Colonic mucosa (tissue), 4 donors: ENCODE measurements around the gene DTNBP1. TPM values are rescaled to one million over a fixed set of nuclear protein-coding genes. Genes with fewer than 3 reads are reported as not detected.

Experiments
- DNase-seq: peaks from one replicate; pipeline ENCODE4 v3.0.0-alpha.2; 2020
- H3K27ac ChIP-seq: fragments of 200-600 bp; one replicate; pipeline ENCODE4 v1.8.0; 2021
- H3K27me3 ChIP-seq: fragments of 200-600 bp; one replicate; pipeline ENCODE4 v1.8.0; 2021
- H3K36me3 ChIP-seq: fragments of 200-600 bp; one replicate; pipeline ENCODE4 v1.8.0; 2021
- H3K4me1 ChIP-seq: fragments of 200-600 bp; one replicate; pipeline ENCODE4 v1.8.0; 2021; ENCODE audit warnings: mild to moderate bottlenecking
- H3K4me3 ChIP-seq: fragments of 200-600 bp; one replicate; pipeline ENCODE4 v1.8.0; 2021
- H3K9ac ChIP-seq, 2 donors: one replicate each; pipeline ENCODE4 v1.7.0; 2013; ENCODE audit warnings: control low read depth in 2 of 2, low read depth in 2 of 2, low read length in 2 of 2
- H3K9me3 ChIP-seq: fragments of 200-600 bp; one replicate; pipeline ENCODE4 v1.8.0; 2021
- intact Hi-C: fragments of 100-400 bp; cut with DNase I; formaldehyde crosslinking; loops from one replicate; pipeline ENCODE4 v1.14.1; 2022
- total RNA-seq, 2 donors: library from RNA; stranded (reverse); fragmentation: NEBNext Ultra II Directional in 1 of 2; extraction: Animal tissue kit (Norgen Biotek cat#: 25700) in 1 of 2; gene quantifications; one replicate each; pipeline ENCODE4 v1.2.1, GENCODE V29; 2021
- TF ChIP-seq, protein P1 (sequence below): fragments of 200-600 bp; IDR thresholded peaks from one replicate; pipeline ENCODE4 v1.8.0; 2022; ENCODE audit warnings: antibody characterized with exemption, mild to moderate bottlenecking
- donor health status: healthy.
- donor health status: DM: no; HTN: no; CAD: no.
- donor health status: DM: no; HTN: no; CAD: no.

The DTNBP1 gene
- total RNA-seq, 2 donors from 2014 or later: 17.4 to 22.0 TPM

DNA sequence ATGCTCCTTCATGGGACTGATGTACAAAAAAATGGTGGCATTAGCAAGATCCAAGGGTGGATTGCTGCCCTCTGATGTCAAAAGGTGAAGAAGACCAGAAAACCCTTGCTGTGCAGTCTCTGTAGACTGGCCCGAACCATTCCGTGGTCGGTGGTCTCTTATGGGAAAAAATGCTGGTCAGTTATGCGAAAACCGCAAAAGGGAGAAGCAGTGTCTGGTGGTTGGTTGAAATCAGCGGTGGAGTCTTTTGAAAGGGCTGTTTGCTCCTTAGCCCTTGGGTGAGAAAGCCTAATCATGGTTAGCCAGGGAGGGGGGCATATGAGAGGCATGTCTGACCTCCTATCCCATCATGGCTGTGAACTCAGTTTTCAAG lies 108.1 kb downstream of the DTNBP1 start:
- H3K27ac ChIP-seq: no peak overlapping the region
- TF ChIP-seq, protein P1, sequence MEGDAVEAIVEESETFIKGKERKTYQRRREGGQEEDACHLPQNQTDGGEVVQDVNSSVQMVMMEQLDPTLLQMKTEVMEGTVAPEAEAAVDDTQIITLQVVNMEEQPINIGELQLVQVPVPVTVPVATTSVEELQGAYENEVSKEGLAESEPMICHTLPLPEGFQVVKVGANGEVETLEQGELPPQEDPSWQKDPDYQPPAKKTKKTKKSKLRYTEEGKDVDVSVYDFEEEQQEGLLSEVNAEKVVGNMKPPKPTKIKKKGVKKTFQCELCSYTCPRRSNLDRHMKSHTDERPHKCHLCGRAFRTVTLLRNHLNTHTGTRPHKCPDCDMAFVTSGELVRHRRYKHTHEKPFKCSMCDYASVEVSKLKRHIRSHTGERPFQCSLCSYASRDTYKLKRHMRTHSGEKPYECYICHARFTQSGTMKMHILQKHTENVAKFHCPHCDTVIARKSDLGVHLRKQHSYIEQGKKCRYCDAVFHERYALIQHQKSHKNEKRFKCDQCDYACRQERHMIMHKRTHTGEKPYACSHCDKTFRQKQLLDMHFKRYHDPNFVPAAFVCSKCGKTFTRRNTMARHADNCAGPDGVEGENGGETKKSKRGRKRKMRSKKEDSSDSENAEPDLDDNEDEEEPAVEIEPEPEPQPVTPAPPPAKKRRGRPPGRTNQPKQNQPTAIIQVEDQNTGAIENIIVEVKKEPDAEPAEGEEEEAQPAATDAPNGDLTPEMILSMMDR: no peak
- intact Hi-C loops: no loop called here
- no peaks in the 10 kb centered on the region for H3K4me1 ChIP-seq
- H3K9ac ChIP-seq: no peak overlapping the region
- no peak for DNase-seq
- H3K9me3 ChIP-seq: no peaks in the 10 kb centered on the region
- H3K27me3 ChIP-seq: no peaks in the 10 kb centered on the region
- no peaks in the 10 kb centered on the region for H3K36me3 ChIP-seq
- no peak overlapping the region for H3K4me3 ChIP-seq

- TF ChIP-seq, protein P1: no peak
- no peak overlapping the region for H3K27ac ChIP-seq
- H3K9ac ChIP-seq: no peak overlapping the region
- no peak overlapping the region for H3K4me3 ChIP-seq
- DNase-seq: no peak
- intact Hi-C loops: no loop called here
- H3K27me3 ChIP-seq: no peaks in the 10 kb centered on the region
- no peaks in the 10 kb centered on the region for H3K9me3 ChIP-seq
- H3K4me1 ChIP-seq: no peaks in the 10 kb centered on the region
- H3K36me3 ChIP-seq: no peaks in the 10 kb centered on the region
Observed at GRCh38 chr6:15553736-15554294, 109.0 kb downstream of the DTNBP1 start.

DNA sequence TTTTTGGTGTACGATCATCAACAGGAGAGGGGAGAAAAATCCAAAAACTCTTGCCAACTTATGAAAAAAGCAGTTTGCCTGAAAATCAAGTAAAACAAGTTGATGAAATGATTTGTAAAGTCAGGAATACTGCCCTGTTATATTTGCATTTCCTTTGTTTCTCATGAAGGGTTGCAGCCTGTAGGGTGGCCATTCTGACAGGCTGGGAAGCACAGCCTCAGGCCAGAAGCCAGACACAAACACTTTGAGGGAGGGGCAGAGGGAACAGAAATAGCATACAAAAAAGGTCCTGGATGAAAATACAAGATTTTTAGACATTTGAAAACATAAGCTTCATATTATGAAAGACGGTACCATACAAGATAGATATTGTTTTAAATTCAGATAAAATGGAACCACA lies 109.8 kb downstream of the DTNBP1 start:
- intact Hi-C loops: no loop called here
- TF ChIP-seq, protein P1: no peak
- Histone ChIP-seq H3K27me3 (no peaks in the 10 kb centered on the region), H3K4me1 (no peaks in the 10 kb centered on the region), H3K27ac (no peak overlapping the region), H3K36me3 (no peaks in the 10 kb centered on the region), H3K9ac (no peak overlapping the region), H3K4me3 (no peak overlapping the region), H3K9me3 (no peaks in the 10 kb centered on the region)
- no peak for DNase-seq

GRCh38 chr6:15551798-15552197 lies 111.0 kb downstream of the DTNBP1 start:
- Histone ChIP-seq H3K9me3 (no peaks in the 10 kb centered on the region), H3K27me3 (no peaks in the 10 kb centered on the region), H3K4me1 (no peaks in the 10 kb centered on the region), H3K36me3 (no peaks in the 10 kb centered on the region), H3K27ac (no peak overlapping the region), H3K4me3 (no peak overlapping the region), H3K9ac (no peak overlapping the region)
- intact Hi-C loops: no loop called here
- no peak for DNase-seq
- TF ChIP-seq, protein P1: no peak

DNA sequence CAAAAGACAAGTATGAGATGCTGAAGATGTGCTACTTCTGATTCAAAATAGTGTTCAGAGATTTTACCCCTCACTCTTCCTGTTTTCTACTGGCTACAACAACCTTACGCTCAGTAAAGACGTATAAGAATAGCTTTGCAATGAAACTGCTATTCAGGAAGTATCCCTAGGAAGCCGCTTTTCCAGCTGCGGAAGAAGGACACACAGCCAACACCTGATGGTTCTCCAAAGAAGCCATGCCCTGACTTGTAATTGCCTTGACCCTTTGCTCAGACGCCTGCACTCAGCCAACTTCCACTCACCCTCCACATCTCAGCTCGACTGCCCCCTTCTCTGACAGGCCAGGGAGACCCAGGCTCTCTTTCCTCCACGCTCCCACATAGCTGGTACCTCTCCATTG lies 111.6 kb downstream of the DTNBP1 start:
- H3K4me3 ChIP-seq: no peak overlapping the region
- no peak overlapping the region for H3K27ac ChIP-seq
- no peaks in the 10 kb centered on the region for H3K4me1 ChIP-seq
- intact Hi-C loops: no loop called here
- DNase-seq: no peak
- H3K36me3 ChIP-seq: no peaks in the 10 kb centered on the region
- H3K9me3 ChIP-seq: no peaks in the 10 kb centered on the region
- no peak overlapping the region for H3K9ac ChIP-seq
- no peaks in the 10 kb centered on the region for H3K27me3 ChIP-seq
- TF ChIP-seq, protein P1: no peak
